Superior temporal gyrus (tissue), 1 donor: ENCODE measurements around the gene IL12A.

Experiments used
- DNase-seq: peaks from one replicate; pipeline ENCODE4 v3.0.0-alpha.2; 2016; ENCODE audit errors: extremely low spot score

The IL12A gene

GRCh38 chr3:159989973-159990846, 1.6 kb downstream of the IL12A start:
- no peak for DNase-seq

- DNase-seq: no peak
These were observed 3.0 kb downstream of the IL12A start for GRCh38 chr3:159991591-159991990.

DNA sequence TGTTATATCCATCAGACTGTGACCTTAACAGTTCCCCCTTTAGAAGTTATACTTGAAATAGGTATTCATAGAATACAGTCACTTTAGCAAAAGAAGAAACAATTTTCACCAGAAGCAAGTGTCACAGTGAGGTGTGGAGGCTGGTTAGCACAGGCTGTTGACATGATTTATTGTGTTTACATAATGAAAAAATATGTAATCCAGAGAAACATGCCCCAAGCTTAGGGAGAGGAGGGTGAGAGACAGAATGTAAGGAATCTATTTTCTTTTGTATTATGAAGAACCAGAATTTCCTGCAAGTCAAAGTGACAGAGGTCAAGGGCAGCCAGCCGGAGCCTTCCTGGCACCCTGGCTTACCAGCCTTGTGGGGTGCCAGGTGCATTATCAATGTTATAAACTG, 4.0 kb downstream of the IL12A start:
- DNase-seq: no peak

GRCh38 chr3:159994182-159994581, 5.5 kb downstream of the IL12A start:
- no peak for DNase-seq

- no peak for DNase-seq
These were observed 6.5 kb downstream of the IL12A start for GRCh38 chr3:159995091-159995490.

DNA sequence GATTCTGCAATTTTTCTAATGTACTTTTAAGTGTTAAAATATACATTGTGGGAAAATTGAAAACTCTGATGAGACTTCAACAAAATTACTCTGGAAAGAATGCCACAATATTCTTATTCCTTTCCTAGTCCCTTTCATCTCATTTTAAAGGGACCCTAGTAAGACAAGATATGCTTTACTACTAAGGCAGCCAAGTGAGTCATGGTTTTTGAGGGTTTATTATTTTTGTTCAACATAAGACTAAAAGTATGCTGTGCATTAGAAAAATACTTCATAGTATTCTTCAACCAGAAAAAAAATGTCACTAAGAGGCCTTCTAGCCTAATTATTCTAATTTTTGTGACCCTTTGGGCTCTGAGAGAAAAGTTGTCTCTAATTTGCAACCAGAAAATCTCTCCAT, 7.4 kb downstream of the IL12A start:
- DNase-seq: no peak

DNA sequence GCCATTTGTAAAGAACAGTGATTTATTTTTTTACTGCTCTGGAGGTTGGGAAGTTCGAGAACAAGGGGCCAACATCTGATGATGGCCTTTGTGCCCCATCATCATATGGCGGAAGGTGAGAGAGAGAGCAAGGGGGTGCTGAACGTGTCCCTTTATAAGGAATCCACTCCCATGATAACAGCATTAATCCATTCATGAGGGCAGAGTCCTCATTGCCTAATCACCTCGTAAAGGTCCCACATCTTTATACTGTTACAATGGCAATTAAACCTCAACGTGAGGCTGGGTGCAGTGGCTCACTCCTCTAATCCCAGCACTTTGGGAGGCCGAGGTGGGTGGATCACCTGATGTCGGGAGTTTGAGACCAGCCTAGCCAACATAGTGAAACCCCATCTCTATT, 8.3 kb downstream of the IL12A start:
- DNase-seq: no peak

DNA sequence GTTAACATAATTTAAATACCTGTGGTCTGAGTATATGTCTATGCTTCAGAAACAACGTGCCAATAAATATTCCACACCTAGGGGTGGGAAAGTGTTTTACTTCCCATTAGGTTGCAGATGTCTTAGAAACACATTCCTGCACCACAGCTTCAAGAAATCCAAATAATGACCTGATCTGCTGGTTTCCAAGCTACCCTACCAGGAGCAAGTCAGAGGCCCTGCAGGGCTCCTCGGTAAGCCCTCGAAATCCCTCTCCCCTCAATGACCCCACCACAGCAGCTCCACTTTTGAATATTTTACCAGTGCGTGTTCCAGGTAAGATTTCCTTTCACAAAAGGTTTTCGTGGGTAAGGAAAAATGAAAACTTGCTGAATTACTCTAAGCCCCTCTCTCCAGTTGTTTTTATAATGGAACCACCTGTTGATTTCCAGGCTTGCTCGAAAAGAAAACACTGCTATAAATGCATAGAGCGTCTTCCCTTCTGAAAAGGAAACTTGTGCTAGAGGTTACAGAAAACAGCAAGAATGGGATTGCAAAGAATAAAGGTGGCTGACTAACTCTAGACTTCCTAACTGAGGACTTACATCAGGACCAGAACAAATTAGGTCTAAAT, 12.6 kb downstream of the IL12A start:
- no peak for DNase-seq

DNA sequence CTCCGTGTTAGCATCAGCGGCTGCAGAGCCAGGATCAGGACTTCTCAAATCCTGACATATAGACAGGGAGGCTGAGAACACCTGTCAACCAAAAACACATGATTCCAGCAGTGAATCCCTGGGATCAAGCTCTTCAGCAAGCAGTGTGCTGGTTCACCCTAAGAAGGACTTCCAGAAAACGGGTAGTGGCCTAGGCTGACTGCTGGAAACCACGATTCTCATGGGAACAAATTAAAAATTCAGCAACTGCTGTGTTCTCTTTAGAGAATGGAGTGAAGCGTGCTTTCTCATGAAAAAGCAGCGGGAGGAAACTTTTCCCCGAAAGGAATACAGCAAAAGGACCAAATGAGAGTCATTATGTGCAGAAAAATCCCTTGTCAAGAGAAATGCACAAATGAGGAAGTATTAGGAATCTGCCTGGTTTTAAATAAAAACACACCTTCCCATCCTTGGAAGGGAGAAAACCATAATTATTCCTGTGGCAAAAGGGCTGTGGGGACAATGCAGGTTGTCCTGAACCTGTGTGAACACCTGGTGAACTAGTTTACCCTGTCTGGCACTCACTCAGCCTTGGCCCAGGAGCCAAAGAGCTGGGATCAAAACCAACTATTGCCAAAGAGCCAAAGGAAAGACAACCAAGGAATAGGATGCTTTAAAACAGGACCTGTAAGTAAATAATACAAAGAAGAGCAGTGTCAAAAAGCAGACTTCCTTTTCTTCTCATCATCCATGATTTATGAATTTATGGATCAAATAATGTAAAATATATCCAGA, 13.4 kb downstream of the IL12A start:
- no peak for DNase-seq

GRCh38 chr3:160003520-160004128, 15.0 kb downstream of the IL12A start:
- DNase-seq: peak; percentile 83

- DNase-seq: no peak
These were observed 16.4 kb downstream of the IL12A start for GRCh38 chr3:160005004-160005403.

GRCh38 chr3:160006282-160007163, 17.9 kb downstream of the IL12A start:
- peak; percentile 90 for DNase-seq

- DNase-seq: no peak
These were observed 20.3 kb downstream of the IL12A start for GRCh38 chr3:160008961-160009360.

GRCh38 chr3:160009525-160009924, 20.9 kb downstream of the IL12A start:
- DNase-seq: no peak

DNA sequence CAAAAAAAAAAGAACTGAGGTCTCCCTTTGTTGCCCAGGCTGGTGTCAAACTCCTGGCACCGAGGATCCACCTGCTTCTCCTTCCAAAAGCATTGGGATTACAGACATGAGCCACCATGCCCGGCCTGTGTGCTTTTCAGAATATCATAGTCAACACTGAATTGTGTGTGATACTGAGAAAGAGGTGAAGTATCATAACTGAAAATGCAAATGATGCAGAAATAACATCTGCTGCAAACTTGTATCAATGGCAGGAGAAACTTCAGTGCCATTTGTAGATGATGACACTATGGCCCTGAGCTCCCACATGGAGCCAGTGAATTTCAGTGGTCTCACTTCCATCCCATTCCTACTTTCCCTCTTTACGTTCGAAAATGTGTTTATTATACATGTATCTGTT, 21.9 kb downstream of the IL12A start:
- DNase-seq: no peak

DNA sequence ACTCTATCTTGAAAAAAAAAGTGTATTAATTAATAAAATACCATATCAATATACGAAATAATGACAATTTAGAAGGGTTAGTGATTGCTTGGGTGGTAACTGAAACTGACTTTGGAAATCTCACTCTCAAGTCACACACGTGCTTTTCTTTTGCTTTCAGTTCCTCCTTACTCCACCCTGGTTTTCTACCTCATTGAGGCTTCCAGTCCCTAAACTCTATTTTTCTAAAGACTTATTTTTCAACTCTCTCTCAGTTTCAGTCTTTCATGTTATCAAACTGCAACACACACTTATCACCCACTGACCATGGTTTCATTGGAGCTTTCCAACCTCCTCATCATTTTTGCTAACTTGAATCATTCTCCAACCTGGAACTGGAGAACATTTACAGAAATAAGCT, 23.5 kb downstream of the IL12A start:
- DNase-seq: no peak

- DNase-seq: no peak
These were observed 28.3 kb downstream of the IL12A start for GRCh38 chr3:160016972-160017371.

DNA sequence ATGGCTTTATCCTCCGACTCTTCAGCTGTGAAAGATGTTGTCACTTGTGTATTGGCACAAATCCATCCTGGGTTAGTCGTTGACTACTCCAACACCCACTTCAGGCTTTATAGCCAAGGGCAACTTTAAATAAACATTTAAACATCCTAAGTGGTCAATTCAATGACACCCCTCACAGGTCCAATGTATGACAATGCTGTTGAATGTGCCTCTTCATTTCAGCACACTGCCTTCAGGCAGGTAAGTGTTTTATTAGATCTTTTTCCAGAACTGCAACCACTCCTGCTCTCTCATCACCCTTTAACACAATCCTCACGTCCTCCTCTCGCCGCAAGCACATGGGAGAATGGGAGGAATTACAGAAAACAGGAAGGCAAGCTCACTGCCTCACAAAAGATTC, 30.3 kb downstream of the IL12A start:
- DNase-seq: no peak

GRCh38 chr3:160020057-160020711, 31.5 kb downstream of the IL12A start:
- no peak for DNase-seq

GRCh38 chr3:160022068-160022467, 33.4 kb downstream of the IL12A start:
- no peak for DNase-seq

- no peak for DNase-seq
These were observed 34.8 kb downstream of the IL12A start for GRCh38 chr3:160023476-160023875.
